CD4-positive, alpha-beta T cell treated with Interleukin-6 at 100 ng/mL for 8 hours (primary cell): ENCODE measurements around the gene C11orf87.

Experiments used
- DNase-seq: peaks from one replicate; pipeline ENCODE4 v3.0.0-alpha.2; 2020; ENCODE audit warnings: mixed read lengths, low spot score

C11orf87 gene

GRCh38 chr11:109443052-109443451 is 21.1 kb downstream of the C11orf87 start:
- no peak for DNase-seq

- no peak for DNase-seq
These were observed 32.9 kb downstream of the C11orf87 start for GRCh38 chr11:109454857-109455256.
